Erythroblast (primary cell): ENCODE measurements around the gene TDRD1.

Source experiments
- GATA1 ChIP-seq: IDR thresholded peaks from 2 replicates; pipeline ENCODE4 v1.6.1; 2011; ENCODE audit warnings: low read depth, mild to moderate bottlenecking, control low read depth, low read length, moderate library complexity
- POLR2A ChIP-seq: IDR thresholded peaks from 2 replicates; pipeline ENCODE4 v1.6.1; 2011; ENCODE audit warnings: mild to moderate bottlenecking, low read length

DNA sequence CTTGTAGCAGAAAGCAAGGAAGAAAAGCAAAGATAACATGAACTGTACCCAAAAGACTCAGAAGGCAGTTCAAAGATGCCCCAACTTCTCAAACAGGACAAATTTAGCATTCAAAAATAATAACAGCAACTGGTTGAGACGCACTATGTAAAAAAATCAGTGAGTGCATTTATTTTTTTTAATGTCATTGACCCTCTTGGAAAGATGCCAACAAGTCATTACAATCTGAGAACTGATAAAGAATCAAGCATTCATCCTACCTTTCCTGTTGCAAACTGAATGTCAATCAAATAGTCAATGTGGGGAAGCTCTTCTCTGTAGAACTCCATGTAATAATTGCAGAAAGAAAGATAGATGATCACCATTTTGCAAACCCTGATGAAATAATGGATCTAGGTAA lies 3.5 kb upstream of the TDRD1 start:
- TF ChIP-seq POLR2A (no peak), GATA1 (no peak)
